ENCODE measurements around the gene SPAG9.

Gene SPAG9

GRCh38 chr17:51029568-51030463 is 90.9 kb downstream of the SPAG9 start:
- no peak for DNase-seq

GRCh38 chr17:51029142-51029541 is 91.5 kb downstream of the SPAG9 start:
- DNase-seq: no peak

- no peak for DNase-seq
Observed at GRCh38 chr17:51028176-51028863, 92.3 kb downstream of the SPAG9 start.

GRCh38 chr17:51018541-51018940 is 102.1 kb downstream of the SPAG9 start:
- no peak for DNase-seq

GRCh38 chr17:51017270-51017669 is 103.4 kb downstream of the SPAG9 start:
- DNase-seq: no peak

GRCh38 chr17:51016099-51016498 is 104.6 kb downstream of the SPAG9 start:
- DNase-seq: no peak

- DNase-seq: peak; percentile 4
Observed at GRCh38 chr17:51015145-51015558, 105.5 kb downstream of the SPAG9 start.

GRCh38 chr17:51014129-51014528 is 106.5 kb downstream of the SPAG9 start:
- DNase-seq: no peak

GRCh38 chr17:51013322-51013721 is 107.3 kb downstream of the SPAG9 start:
- DNase-seq: no peak

GRCh38 chr17:51012538-51012937 is 108.1 kb downstream of the SPAG9 start:
- no peak for DNase-seq

- no peak for DNase-seq
Observed at GRCh38 chr17:51010173-51010675, 110.4 kb downstream of the SPAG9 start.

GRCh38 chr17:51006601-51007000 is 114.1 kb downstream of the SPAG9 start:
- DNase-seq: no peak

- no peak for DNase-seq
Observed at GRCh38 chr17:51005768-51006167, 114.9 kb downstream of the SPAG9 start.

- DNase-seq: no peak
Observed at GRCh38 chr17:51004249-51004648, 116.4 kb downstream of the SPAG9 start.

GRCh38 chr17:51000835-51001638 is 119.6 kb downstream of the SPAG9 start:
- DNase-seq: peak; percentile 32

- DNase-seq: no peak
Observed at GRCh38 chr17:50995668-50996067, 125.0 kb downstream of the SPAG9 start.

GRCh38 chr17:50993544-50993943 is 127.1 kb downstream of the SPAG9 start:
- DNase-seq: no peak

GRCh38 chr17:50989149-50989548 is 131.5 kb downstream of the SPAG9 start:
- DNase-seq: no peak

- DNase-seq: no peak
Observed at GRCh38 chr17:50988427-50988826, 132.2 kb downstream of the SPAG9 start.

GRCh38 chr17:50986989-50987660 is 133.5 kb downstream of the SPAG9 start:
- DNase-seq: no peak

GRCh38 chr17:50981279-50981678 is 139.4 kb downstream of the SPAG9 start:
- no peak for DNase-seq

- no peak for DNase-seq
Observed at GRCh38 chr17:50979524-50979927, 141.1 kb downstream of the SPAG9 start.

Measured in NCI-H1417 treated with DMSO at 0.1 percent for 48 hours (cell line).